B cell (primary cell): ENCODE results near the gene CHTF8. TPM values are rescaled to one million over a fixed set of nuclear protein-coding genes. Genes with fewer than 3 reads are reported as not detected.

Experiments
- ATAC-seq: fragments of 200-7000 bp; cut with Tn5 transposase; one replicate; pipeline ENCODE4 v1.10.0; 2021; ENCODE audit warnings: low read depth, mild to moderate bottlenecking, moderate number of reproducible peaks, moderate library complexity
- CTCF ChIA-PET: fragments of 350-600 bp; sonication (Branson Sonifier 250); formaldehyde crosslinking; loops from one replicate; lab custom pipeline; 2021; ENCODE audit warnings: antibody characterized with exemption, inconsistent platforms; lab: Charles Lee
- POLR2A ChIA-PET: fragments of 350-600 bp; sonication (Branson Sonifier 250); formaldehyde crosslinking; loops from one replicate; lab custom pipeline; 2021; ENCODE audit warnings: antibody characterized with exemption; lab: Charles Lee
- DNase-seq: peaks from one replicate; pipeline ENCODE4 v3.0.0; 2013
- H2AFZ ChIP-seq: 2 replicates; pipeline ENCODE4 v1.6.1; 2012; ENCODE audit warnings: mild to moderate bottlenecking, low read depth, low read length; ENCODE audit not compliant: insufficient read depth, poor library complexity, severe bottlenecking
- H3K27ac ChIP-seq, 2 donors: 1 replicate in 1 of 2; 2 replicates in 1 of 2; pipeline ENCODE4 v1.5.1; 2012 to 2013; ENCODE audit warnings: low read length in 2 of 2, mild to moderate bottlenecking in 2 of 2, moderate library complexity in 1 of 2
- H3K27me3 ChIP-seq, 4 experiments: fragments of 200-600 bp in 1 of 4; sonication (generic) in 1 of 4; replicated peaks in 1 of 4; 1 replicate in 2 of 4; 2 replicates in 2 of 4; pipeline versions ENCODE4 v1.6.1 to v1.7.0; 2013 to 2016; ENCODE audit warnings: low read length in 3 of 4, mild to moderate bottlenecking in 2 of 4, mixed read lengths in 1 of 4, moderate library complexity in 1 of 4; ENCODE audit not compliant: insufficient read depth in 4 of 4, control insufficient read depth in 3 of 4; ENCODE audit errors: control extremely low read depth in 1 of 4
- H3K36me3 ChIP-seq, 2 experiments: replicated peaks in 1 of 2; 1 replicate in 1 of 2; 2 replicates in 1 of 2; pipeline versions ENCODE4 v1.6.1 to v1.7.1; 2013; ENCODE audit warnings: low read length in 1 of 2; ENCODE audit not compliant: insufficient read depth in 2 of 2, control insufficient read depth in 1 of 2; ENCODE audit errors: control extremely low read depth in 1 of 2, extremely low read depth in 1 of 2
- H3K4me1 ChIP-seq, 2 donors: fragments of 200-600 bp in 1 of 2; sonication (generic) in 1 of 2; 1 replicate in 1 of 2; 2 replicates in 1 of 2; pipeline versions ENCODE4 v1.5.1 to v1.6.1; 2013 to 2017; ENCODE audit warnings: low read length in 2 of 2; ENCODE audit not compliant: control insufficient read depth in 2 of 2, insufficient read depth in 2 of 2
- H3K4me2 ChIP-seq: replicated peaks from 2 replicates; pipeline ENCODE3; 2012; ENCODE audit warnings: mild to moderate bottlenecking, low read depth, low read length; ENCODE audit not compliant: poor library complexity, severe bottlenecking
- H3K4me3 ChIP-seq, 5 experiments: fragments of 200-600 bp in 1 of 5; sonication (generic) in 1 of 5; 1 replicate in 3 of 5; 2 replicates in 2 of 5; pipeline versions ENCODE4 v1.5.1 to v1.7.0; 2011 to 2016; ENCODE audit warnings: low read length in 4 of 5, mild to moderate bottlenecking in 4 of 5, low read depth in 2 of 5, control low read depth in 1 of 5, moderate library complexity in 1 of 5; ENCODE audit not compliant: insufficient read depth in 1 of 5; ENCODE audit errors: control extremely low read depth in 1 of 5, extremely low read depth in 1 of 5
- H3K79me2 ChIP-seq: fragments of 200-600 bp; sonication (generic); one replicate; pipeline ENCODE4 v1.6.0; 2016; ENCODE audit warnings: low read length; ENCODE audit not compliant: control insufficient read depth, insufficient read depth
- H3K9ac ChIP-seq: fragments of 200-600 bp; sonication (generic); 2 replicates; pipeline ENCODE4 v1.6.1; 2017; ENCODE audit warnings: mild to moderate bottlenecking, low read length, moderate library complexity
- H3K9me3 ChIP-seq, 3 donors: one replicate each; pipeline versions ENCODE4 v1.6.1 to v1.7.1; 2013; ENCODE audit warnings: low read length in 2 of 3; ENCODE audit not compliant: control insufficient read depth in 2 of 3, insufficient read depth in 1 of 3; ENCODE audit errors: control extremely low read depth in 1 of 3
- H4K20me1 ChIP-seq: 2 replicates; pipeline ENCODE4 v1.6.0; 2012; ENCODE audit warnings: mild to moderate bottlenecking, low read length; ENCODE audit not compliant: insufficient read depth, control insufficient read depth, poor library complexity, severe bottlenecking
- H3K27ac Mint-ChIP-seq: one replicate; pipeline ENCODE4 v1.8.0; 2021; ENCODE audit warnings: mixed read lengths
- H3K27me3 Mint-ChIP-seq: one replicate; pipeline ENCODE4 v1.8.0; 2021; ENCODE audit warnings: mixed read lengths
- H3K4me1 Mint-ChIP-seq: one replicate; pipeline ENCODE4 v1.8.0; 2021; ENCODE audit warnings: mixed read lengths
- H3K4me3 Mint-ChIP-seq: one replicate; pipeline ENCODE4 v1.8.0; 2021; ENCODE audit warnings: mixed read lengths
- H3K9me3 Mint-ChIP-seq: one replicate; pipeline ENCODE4 v1.8.0; 2022; ENCODE audit warnings: mixed read lengths; ENCODE audit not compliant: insufficient read depth
- EZH2 ChIP-seq: IDR thresholded peaks from 2 replicates; pipeline ENCODE4 v1.6.1; 2012; ENCODE audit warnings: borderline replicate concordance, low read depth, mild to moderate bottlenecking, moderate library complexity, low read length; ENCODE audit not compliant: insufficient read depth, poor library complexity, severe bottlenecking
- WGBS: methylation state at CpG from one replicate; pipeline ENCODE4 v1.1.5; 2013; ENCODE audit warnings: missing lambda C conversion rate; ENCODE audit not compliant: insufficient coverage; 5-methylcytosine and 5-hydroxymethylcytosine counted together
- intact Hi-C: fragments of 100-400 bp; cut with micrococcal nuclease; formaldehyde crosslinking; loops from one replicate; pipeline ENCODE4 v1.10.0; 2022
- polyA plus RNA-seq: library from polyadenylated mRNA; depleted of rRNA; stranded (reverse); fragments of >200 nt; gene quantifications from 2 replicates; pipeline ENCODE4 v1.2.3, GENCODE V29; 2012
- total RNA-seq, 2 donors: library from RNA; stranded (reverse); fragments of 120-200 nt in 1 of 2; gene quantifications; 1 replicate in 1 of 2; 2 replicates in 1 of 2; pipeline versions ENCODE4 v1.2.3 to v1.2.4, GENCODE V29; 2013 to 2022
- TF ChIP-seq, protein P1 (sequence below): fragments of 200-600 bp; IDR thresholded peaks from one replicate; pipeline ENCODE4 v1.8.0; 2022; ENCODE audit warnings: antibody characterized with exemption, mild to moderate bottlenecking

Gene CHTF8
- total and polyA plus RNA-seq, 2 donors (not counting 1 experiment from before 2014, with no cell fraction given) = 65.0 to 112 TPM

DNA sequence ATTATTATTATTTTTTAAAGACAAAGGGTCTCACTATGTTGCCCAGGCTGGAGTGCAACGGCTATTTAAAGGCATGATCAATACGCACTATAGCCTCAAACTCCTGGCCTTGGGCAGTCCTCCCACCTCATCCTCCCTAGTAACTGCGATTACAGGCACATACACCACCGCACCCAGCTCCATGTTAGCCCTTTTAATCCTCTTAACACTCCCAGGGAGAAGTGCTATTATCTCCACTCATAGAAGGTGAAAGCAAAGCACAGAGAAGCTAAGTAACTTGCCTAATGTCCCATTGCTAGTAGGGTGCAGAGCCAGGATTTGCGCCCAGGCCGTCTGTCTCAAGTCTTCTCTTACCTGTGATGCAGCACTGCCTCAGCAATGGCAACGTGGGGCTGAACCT is 22.0 kb downstream of the CHTF8 start:
- Histone ChIP-seq H3K9me3 (peaks cover 0 to 3% (median 0%) of the 10 kb centered on the region in 3 donors), H3K9ac (no peak overlapping the region), H3K79me2 (no peaks in the 10 kb centered on the region), H4K20me1 (peaks cover 68% of the 10 kb centered on the region), H3K4me2 (no peak overlapping the region), H3K27ac (no peak overlapping the region), H3K4me3 (no peak overlapping the region), H2AFZ (no peak overlapping the region), H3K27me3 (peaks cover 0 to 26% (median 17%) of the 10 kb centered on the region in 4 experiments), H3K36me3 (peaks cover 0 to 24% of the 10 kb centered on the region in 2 experiments), H3K4me1 (peaks cover 21 to 24% of the 10 kb centered on the region in 2 donors)
- intact Hi-C loops = no loop called here
- CTCF ChIA-PET = interaction anchor here (0.7 to 2.8 kb wide), 2 partner anchors 11 to 15 kb away, joined by 3 to 8 read pairs; no protein-coding TSS in a partner anchor
- Mint-ChIP-seq H3K4me1 (peaks cover 13% of the 10 kb centered on the region), H3K27ac (no peak overlapping the region), H3K9me3 (no peaks in the 10 kb centered on the region), H3K27me3 (peaks cover 19% of the 10 kb centered on the region), H3K4me3 (no peak overlapping the region)
- ATAC-seq = no peak
- DNase-seq = no peak
- TF ChIP-seq EZH2 = no peak
- TF ChIP-seq, protein P1, sequence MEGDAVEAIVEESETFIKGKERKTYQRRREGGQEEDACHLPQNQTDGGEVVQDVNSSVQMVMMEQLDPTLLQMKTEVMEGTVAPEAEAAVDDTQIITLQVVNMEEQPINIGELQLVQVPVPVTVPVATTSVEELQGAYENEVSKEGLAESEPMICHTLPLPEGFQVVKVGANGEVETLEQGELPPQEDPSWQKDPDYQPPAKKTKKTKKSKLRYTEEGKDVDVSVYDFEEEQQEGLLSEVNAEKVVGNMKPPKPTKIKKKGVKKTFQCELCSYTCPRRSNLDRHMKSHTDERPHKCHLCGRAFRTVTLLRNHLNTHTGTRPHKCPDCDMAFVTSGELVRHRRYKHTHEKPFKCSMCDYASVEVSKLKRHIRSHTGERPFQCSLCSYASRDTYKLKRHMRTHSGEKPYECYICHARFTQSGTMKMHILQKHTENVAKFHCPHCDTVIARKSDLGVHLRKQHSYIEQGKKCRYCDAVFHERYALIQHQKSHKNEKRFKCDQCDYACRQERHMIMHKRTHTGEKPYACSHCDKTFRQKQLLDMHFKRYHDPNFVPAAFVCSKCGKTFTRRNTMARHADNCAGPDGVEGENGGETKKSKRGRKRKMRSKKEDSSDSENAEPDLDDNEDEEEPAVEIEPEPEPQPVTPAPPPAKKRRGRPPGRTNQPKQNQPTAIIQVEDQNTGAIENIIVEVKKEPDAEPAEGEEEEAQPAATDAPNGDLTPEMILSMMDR = no peak
- 98% methylated on average over 7 of the region's 7 CpGs for WGBS
- POLR2A ChIA-PET = no interaction called here

DNA sequence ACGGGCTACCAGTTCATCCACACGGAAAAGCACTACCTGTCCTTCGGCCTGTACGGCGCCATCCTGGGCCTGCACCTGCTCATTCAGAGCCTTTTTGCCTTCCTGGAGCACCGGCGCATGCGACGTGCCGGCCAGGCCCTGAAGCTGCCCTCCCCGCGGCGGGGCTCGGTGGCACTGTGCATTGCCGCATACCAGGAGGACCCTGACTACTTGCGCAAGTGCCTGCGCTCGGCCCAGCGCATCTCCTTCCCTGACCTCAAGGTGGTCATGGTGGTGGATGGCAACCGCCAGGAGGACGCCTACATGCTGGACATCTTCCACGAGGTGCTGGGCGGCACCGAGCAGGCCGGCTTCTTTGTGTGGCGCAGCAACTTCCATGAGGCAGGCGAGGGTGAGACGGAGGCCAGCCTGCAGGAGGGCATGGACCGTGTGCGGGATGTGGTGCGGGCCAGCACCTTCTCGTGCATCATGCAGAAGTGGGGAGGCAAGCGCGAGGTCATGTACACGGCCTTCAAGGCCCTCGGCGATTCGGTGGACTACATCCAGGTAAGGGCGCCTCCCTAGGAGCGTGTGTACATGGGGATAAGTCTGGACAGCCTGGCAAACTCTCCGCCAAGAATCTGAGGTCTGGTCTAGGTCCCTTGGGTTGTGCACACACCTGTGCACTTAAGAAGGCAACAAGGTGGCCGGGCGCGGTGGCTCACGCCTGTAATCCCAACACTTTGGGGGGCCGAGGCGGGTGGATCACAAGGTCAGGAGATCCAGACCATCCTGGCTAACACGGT is 22.7 kb downstream of the CHTF8 start:
- TF ChIP-seq, protein P1 = no peak
- TF ChIP-seq EZH2 = no peak
- Mint-ChIP-seq H3K4me1 (peaks cover 16% of the 10 kb centered on the region), H3K27ac (no peak overlapping the region), H3K27me3 (peaks cover 24% of the 10 kb centered on the region), H3K4me3 (no peak overlapping the region), H3K9me3 (no peaks in the 10 kb centered on the region)
- Histone ChIP-seq H3K27ac (no peak overlapping the region), H3K27me3 (peaks cover 0 to 33% (median 22%) of the 10 kb centered on the region in 4 experiments), H3K36me3 (peaks cover 0 to 17% of the 10 kb centered on the region in 2 experiments), H3K4me1 (peaks cover 24 to 28% of the 10 kb centered on the region in 2 donors), H3K9me3 (peaks cover 0 to 3% (median 0%) of the 10 kb centered on the region in 3 donors), H3K4me3 (no peak overlapping the region), H4K20me1 (peaks cover 61% of the 10 kb centered on the region), H3K4me2 (no peak overlapping the region), H3K9ac (no peak overlapping the region), H3K79me2 (no peaks in the 10 kb centered on the region), H2AFZ (no peak overlapping the region)
- ChIA-PET POLR2A (no interaction called here), CTCF (interaction anchor here (2.8 kb wide), 1 partner anchor 16 kb away, joined by 8 read pairs; no protein-coding TSS in a partner anchor)
- 98% methylated on average over 41 of the region's 48 CpGs for WGBS
- ATAC-seq = no peak
- intact Hi-C loops = no loop called here
- no peak for DNase-seq
